Smooth muscle cell of the brain vasculature (primary cell): ENCODE data around the gene SH3GL1.

Source experiments
- DNase-seq: peaks from one replicate; pipeline ENCODE4 v3.0.0-alpha.2; 2012; ENCODE audit warnings: low read depth, low spot score

SH3GL1 gene

DNA sequence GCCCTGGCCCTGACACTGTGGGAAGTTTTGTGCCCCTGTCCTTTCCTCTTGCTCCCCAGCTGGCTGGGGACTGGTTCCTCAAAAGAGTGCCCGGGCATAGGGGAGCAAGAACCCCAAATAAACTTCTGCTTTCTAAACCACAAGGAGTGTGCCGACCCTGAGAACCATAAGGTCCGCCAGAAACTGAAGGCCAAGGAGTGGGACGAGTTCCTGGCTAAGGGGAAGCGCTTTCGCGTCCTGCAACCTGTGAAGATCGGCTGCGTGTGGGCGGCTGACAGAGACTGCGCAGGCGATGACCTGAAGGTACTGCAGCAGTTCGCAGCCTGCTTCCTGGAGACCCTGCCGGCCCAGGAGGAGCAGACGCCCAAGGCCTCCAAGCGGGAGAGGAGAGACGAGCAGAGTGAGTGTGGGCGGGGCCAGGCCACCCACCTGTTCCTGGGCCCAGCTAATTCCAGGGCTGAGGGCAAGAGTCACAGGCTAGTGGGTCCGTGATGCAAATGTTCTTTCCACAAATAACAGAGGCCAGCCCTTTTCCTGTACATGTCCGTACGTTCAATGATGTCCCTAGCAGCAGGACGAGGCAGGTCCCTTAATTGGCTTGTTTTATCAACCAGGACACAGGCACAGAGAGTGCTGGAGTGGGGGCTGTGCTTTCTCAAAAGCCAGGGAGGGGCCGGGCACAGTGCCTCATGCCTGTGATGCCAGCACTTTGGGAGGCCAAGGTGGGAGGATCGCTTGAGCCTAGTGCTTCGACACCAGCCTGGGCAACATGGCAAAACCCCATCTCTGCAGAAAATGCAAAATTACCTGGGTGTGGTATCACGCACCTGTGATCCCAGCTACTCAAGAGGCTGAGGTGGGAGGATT is 31.7 kb upstream of the SH3GL1 start:
- no peak for DNase-seq

DNA sequence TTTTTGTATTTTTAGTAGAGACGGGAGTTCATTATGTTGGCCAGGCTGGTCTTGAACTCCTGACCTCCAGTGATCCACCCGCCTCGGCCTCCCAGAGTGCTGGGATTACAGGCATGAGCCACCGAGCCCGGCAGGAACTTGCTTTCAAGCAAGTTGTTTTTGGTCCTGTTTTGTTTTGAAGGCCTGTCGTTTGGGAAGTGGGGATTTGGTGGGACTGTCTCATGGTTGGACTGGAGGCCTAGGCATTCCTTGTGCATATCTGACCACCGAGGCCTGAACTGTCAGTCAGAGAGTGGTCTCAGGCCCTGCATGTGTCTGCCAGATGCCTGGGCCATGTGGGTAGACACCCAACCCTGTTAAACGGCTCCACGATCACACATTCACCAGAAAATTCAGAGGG is 30.9 kb upstream of the SH3GL1 start:
- no peak for DNase-seq

DNA sequence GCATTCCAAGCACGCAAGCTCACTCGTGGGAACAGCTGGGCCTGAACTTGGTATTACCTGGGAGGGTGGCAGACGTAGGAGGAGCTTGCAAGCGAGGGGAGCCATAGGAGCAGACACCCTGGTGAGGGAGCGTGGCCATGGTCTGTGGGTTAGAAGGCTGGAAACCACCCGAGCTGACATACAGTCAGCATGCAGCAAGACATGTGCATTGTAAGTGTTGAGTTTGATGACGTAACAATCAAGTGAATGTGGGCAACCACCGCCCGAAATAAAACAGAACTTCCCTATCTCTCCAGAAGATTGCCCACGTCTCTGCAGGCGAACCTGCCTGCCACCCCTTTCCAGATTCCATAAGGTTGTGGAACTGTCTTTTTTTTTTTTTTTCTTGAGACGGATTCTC is 30.4 kb upstream of the SH3GL1 start:
- no peak for DNase-seq

GRCh38 chr19:4429771-4430171 is 29.4 kb upstream of the SH3GL1 start:
- DNase-seq: no peak

GRCh38 chr19:4429256-4429655 is 28.9 kb upstream of the SH3GL1 start:
- no peak for DNase-seq

- DNase-seq: no peak
These were observed 28.1 kb upstream of the SH3GL1 start for GRCh38 chr19:4428326-4428975.

DNA sequence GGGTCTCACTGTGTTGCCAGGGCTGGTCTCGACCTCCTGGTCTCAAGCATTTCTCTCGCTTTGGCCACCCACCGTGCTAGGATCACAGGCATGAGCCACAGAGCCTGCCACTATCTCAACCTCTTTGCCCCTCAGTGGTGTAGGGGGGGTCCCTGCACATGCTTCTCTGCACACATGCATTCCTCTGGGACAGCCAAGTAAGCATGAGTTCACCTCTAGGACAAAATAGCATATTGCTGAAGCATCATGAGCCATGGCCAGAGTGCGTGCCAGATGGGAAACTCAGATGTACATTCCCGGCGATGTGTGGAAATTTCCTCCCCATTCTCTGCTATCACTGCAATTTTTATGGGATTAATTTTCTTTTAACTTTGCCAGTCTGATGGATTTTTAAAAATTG is 25.2 kb upstream of the SH3GL1 start:
- DNase-seq: no peak

DNA sequence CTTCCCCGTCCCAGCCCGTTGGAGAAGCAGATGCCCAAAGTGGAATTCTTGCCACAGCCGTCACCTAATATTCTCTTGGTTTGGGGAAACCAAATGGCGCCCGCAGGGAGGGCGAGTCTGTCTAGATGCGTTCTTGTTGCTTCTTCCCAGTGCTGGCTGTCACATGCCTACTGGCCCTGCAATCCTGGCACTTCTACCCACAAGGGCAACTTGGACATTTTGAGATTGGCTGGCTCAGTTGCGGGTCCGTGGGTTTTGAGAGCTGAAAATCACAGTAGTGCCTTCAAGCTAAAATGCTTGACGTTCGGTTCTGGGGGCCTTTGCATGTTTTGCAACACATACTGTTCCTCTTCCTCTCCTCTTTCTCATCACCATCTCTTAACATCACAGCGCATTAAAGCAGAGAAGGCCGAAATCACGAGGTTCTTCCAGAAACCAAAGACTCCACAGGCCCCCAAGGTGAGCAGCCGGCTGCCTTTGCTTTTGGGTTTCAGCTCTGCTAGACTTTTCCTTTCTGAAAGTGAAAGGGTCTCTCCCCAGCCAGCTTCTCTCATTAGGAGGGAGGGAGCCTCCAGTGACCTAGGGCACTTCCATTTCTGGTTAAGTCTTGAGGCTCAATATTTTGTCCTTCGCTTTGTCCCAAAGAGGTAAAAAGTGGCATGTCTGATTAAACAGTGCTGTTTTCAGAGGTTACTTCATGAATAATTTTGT is 23.2 kb upstream of the SH3GL1 start:
- no peak for DNase-seq

DNA sequence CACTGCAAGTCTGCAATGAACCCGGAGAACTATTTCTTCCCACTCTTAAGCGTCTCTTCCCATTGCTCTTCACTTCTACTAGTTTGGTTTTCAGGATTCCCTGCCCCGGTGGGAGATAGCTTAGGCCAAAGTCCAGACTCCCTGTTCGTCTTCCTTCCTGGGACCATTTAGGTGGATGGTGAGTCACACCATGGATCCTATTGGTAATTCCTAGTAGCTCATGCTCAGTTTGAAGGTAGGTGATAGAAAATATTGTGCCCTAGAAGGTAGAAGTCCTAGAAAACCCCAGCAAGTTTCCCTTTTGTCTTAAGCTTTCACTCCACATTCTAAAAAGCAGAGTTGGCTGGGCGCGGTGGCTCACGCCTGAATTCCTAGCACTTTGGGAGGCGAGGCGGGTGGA is 15.9 kb upstream of the SH3GL1 start:
- no peak for DNase-seq

DNA sequence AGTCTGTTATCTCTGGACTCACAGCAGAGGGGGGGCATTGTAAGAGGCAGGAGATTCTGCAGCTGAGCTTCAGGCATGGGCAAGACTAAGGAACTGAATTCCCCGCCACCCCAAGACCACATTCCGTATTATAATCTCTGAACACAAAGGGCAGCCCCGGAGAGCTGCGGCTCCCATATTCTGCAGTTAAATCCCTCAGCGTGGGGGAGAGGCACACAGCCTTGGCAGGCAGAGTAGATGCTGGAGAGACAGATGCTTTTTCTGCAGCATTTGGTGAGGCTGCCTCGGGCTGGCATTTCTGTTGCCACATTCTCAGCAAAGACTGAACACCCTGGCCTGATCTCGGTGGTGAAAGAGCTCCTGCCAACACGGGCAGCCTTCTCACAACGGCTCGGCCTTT is 15.0 kb upstream of the SH3GL1 start:
- no peak for DNase-seq

DNA sequence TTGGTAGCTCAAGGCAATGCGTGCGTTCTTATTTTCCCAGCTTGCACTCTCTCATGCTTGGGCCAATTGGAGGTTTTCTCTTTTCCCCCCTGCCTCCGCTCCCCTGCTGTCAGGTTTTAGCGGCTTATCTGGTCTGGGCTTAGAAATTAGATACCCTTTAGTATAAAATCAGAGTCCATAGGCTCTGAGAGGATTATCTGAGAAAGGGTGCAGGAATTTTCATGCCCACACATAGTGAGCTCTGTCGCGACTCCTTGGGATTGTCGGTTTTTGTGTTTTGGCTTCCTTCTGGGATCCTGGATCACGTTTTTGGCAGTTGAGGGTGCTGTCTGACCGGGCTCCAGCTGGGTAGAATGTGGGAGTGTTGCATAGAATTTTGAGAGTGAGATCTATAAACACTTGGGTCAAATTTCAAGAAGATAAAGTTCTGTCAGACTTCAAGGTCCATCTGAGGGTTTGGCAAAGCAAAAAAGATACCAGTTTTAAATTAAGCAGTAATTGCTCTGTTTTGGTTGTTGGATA is 14.5 kb upstream of the SH3GL1 start:
- no peak for DNase-seq

DNA sequence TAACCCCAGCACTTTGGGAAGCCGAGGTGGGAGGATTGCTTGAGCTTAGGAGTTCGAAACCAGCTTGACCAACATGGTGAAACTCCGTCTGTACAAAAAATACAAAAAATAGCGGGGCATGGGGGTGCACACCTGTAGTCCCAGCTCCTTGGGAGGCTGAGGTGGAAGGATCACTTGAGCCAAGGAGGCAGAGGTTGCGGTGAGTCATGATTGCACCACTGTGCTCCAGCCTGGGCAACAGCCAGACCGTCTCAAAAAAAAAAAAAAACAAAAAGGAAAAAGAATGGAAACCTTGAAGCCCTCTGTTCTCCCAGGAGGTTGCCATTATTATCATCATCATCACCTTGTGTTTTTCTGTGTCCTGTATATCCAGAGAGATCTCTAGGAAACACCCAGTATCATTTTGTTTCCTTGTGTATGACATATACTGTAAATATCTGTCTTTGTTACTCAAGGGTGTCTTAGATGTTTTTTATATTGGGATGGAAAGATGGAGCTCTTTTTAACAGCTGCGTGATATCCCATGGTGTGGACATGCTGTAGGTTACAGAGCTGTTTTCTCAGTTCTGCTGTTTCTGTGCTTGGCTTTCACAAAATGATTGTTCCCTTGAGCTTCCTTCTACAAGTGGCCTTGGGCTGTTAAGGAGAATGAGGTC is 13.9 kb upstream of the SH3GL1 start:
- DNase-seq: no peak

- no peak for DNase-seq
These were observed 13.2 kb upstream of the SH3GL1 start for GRCh38 chr19:4413588-4413987.

GRCh38 chr19:4409123-4409933 is 9.0 kb upstream of the SH3GL1 start:
- DNase-seq: no peak

GRCh38 chr19:4406626-4407025 is 6.3 kb upstream of the SH3GL1 start:
- DNase-seq: no peak

- DNase-seq: no peak
These were observed 5.6 kb upstream of the SH3GL1 start for GRCh38 chr19:4405977-4406376.

DNA sequence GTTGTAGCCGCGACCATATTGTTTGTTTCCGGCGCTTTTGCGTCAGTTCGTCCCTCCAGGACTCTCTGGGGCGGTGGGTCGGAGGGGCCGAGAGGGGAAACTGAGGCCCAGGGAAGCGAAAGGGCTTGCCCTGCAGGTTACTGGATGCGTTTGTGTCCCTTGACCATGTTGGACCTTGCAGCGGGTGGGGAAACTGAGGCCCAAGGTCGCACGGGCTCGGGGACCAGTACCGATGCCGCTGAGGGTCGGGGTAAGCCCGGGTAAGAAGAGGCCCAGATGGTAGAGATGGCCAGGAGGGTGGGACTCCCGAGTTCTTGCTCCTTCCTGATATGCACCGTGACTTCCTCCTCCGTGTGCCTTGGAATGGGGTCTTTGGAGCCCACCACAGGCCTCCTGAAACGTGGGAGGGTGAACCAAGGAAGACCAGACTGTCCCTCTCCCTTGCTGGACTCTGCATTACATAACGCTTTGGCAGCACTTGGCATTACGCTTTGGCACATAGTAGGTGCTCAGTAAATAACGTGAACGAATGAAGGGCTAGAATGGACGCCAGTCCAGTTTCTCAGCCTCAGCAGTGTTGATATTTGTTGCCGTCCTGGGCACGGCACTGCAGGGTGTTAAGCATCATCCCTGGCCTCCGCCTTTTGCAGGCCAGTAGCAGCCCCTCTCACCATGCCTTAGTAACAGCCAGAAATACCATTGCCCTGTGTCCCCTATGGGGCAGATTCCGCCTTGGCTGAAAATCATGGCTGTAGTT is 2.8 kb upstream of the SH3GL1 start:
- no peak for DNase-seq

- peak; percentile 99 for DNase-seq
These were observed 2.0 kb upstream of the SH3GL1 start, which contains the start of gene CHAF1A for GRCh38 chr19:4402171-4403004. Gene CHAF1A, plus strand, starts transcription at chr19:4402640. Its CDS starts 123 bp downstream, at chr19:4402763.

- no peak for DNase-seq
These were observed 1.4 kb upstream of the SH3GL1 start for GRCh38 chr19:4401769-4402170.
